IPS-NIHi7 (cell line): ENCODE measurements around the gene DIP2C.
"Not testable (repeated sequence)": the region's sequence is repeated elsewhere in the genome, so short reads cannot be mapped to it uniquely, and the experiment has no call there.

Source experiments
- DNase-seq: peaks from one replicate; pipeline ENCODE4 v3.0.0; 2012; ENCODE audit warnings: mixed read lengths; ENCODE audit errors: extremely low spot score

Gene DIP2C

GRCh38 chr10:375815-376505, 313.5 kb downstream of the DIP2C start:
- DNase-seq, result no peak

GRCh38 chr10:374354-374753, 315.1 kb downstream of the DIP2C start:
- no peak for DNase-seq

GRCh38 chr10:373526-374309, 315.8 kb downstream of the DIP2C start:
- DNase-seq, result no peak

- DNase-seq, result no peak
Observed at GRCh38 chr10:373015-373414, 316.5 kb downstream of the DIP2C start.

GRCh38 chr10:372566-372965, 316.9 kb downstream of the DIP2C start:
- DNase-seq, result no peak

GRCh38 chr10:371515-371914, 318.0 kb downstream of the DIP2C start:
- DNase-seq, result no peak

GRCh38 chr10:370449-370825, 319.0 kb downstream of the DIP2C start:
- DNase-seq, result no peak

GRCh38 chr10:369684-370448, 319.6 kb downstream of the DIP2C start:
- DNase-seq, result no peak

- no peak for DNase-seq
Observed at GRCh38 chr10:369221-369683, 320.2 kb downstream of the DIP2C start.

- no peak for DNase-seq
Observed at GRCh38 chr10:368579-369220, 320.8 kb downstream of the DIP2C start.

GRCh38 chr10:368107-368506, 321.4 kb downstream of the DIP2C start:
- not testable (repeated sequence) for DNase-seq

- no peak for DNase-seq
Observed at GRCh38 chr10:367636-368035, 321.8 kb downstream of the DIP2C start.

GRCh38 chr10:366186-366585, 323.3 kb downstream of the DIP2C start:
- DNase-seq, result no peak

- DNase-seq, result no peak
Observed at GRCh38 chr10:364267-364775, 325.1 kb downstream of the DIP2C start.

GRCh38 chr10:363152-363551, 326.3 kb downstream of the DIP2C start:
- no peak for DNase-seq

- DNase-seq, result no peak
Observed at GRCh38 chr10:361203-362081, 328.0 kb downstream of the DIP2C start.

GRCh38 chr10:360653-361052, 328.8 kb downstream of the DIP2C start:
- no peak for DNase-seq

GRCh38 chr10:359762-360161, 329.7 kb downstream of the DIP2C start:
- DNase-seq, result no peak

- DNase-seq, result no peak
Observed at GRCh38 chr10:359093-359492, 330.4 kb downstream of the DIP2C start.

- no peak for DNase-seq
Observed at GRCh38 chr10:357201-357950, 332.1 kb downstream of the DIP2C start.
